IMR-90 (cell line): ENCODE measurements around the gene ELMOD3.

Experiments
- CEBPB ChIP-seq: IDR thresholded peaks from 2 replicates; pipeline ENCODE4 v1.6.1; 2012; ENCODE audit warnings: low read depth, low read length, improper control_type of control experiment
- MXI1 ChIP-seq: IDR thresholded peaks from 2 replicates; pipeline ENCODE4 v1.6.1; 2012; ENCODE audit warnings: low read depth, mild to moderate bottlenecking, low read length, moderate library complexity, borderline replicate concordance
- POLR2A ChIP-seq: IDR thresholded peaks from 2 replicates; pipeline ENCODE4 v1.6.1; 2012; ENCODE audit warnings: mild to moderate bottlenecking, low read depth, low read length
- RAD21 ChIP-seq: IDR thresholded peaks from 2 replicates; pipeline ENCODE4 v1.6.1; 2012; ENCODE audit warnings: low read length, improper control_type of control experiment
- TF ChIP-seq, protein P1 (sequence below): conservative IDR thresholded peaks from 2 replicates; pipeline ENCODE4 v1.5.1; 2012; ENCODE audit warnings: mild to moderate bottlenecking, low read depth, low read length, improper control_type of control experiment
- TF ChIP-seq, protein P2 (sequence below): fragments of 150-350 bp; IDR thresholded peaks from 2 replicates; pipeline ENCODE4 v1.6.1; 2017; ENCODE audit warnings: mild to moderate bottlenecking, antibody characterized with exemption, low read length, low read depth

DNA sequence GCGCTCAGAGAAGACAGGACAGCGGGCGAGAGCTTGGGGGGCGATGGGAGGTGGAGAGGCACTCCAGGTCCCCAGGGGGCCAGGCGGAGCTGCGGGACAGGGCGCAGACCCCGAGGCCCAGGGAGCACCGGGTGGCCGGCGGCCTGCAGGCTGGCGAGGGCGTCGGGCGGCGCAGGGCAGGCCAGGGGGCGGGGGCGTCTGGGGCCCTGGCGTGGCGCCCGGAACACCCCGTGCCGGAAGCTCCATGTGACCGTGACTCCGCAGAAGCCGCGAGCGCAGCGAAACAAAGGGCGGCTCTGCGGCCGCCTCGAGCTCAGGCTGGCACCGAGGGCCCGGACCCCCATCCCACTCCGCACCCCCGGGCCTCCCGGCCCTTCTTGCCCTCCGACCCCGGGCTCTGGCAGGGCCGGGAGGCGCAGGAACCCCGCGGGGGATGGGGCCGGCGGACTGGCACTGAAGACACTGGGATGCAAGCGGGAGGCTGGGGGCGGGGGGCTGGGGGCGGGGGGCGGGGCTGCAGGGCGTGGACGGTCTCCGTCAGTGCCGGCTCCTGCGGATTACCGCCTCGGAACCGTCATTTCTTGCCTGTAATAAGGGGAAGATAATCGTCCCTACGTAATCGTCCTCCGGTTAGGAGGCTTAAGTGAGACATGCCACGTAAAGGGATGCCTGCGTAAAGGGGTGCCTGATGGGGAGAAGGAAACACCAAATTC, 83.1 kb downstream of the ELMOD3 start:
- TF ChIP-seq, protein P1, sequence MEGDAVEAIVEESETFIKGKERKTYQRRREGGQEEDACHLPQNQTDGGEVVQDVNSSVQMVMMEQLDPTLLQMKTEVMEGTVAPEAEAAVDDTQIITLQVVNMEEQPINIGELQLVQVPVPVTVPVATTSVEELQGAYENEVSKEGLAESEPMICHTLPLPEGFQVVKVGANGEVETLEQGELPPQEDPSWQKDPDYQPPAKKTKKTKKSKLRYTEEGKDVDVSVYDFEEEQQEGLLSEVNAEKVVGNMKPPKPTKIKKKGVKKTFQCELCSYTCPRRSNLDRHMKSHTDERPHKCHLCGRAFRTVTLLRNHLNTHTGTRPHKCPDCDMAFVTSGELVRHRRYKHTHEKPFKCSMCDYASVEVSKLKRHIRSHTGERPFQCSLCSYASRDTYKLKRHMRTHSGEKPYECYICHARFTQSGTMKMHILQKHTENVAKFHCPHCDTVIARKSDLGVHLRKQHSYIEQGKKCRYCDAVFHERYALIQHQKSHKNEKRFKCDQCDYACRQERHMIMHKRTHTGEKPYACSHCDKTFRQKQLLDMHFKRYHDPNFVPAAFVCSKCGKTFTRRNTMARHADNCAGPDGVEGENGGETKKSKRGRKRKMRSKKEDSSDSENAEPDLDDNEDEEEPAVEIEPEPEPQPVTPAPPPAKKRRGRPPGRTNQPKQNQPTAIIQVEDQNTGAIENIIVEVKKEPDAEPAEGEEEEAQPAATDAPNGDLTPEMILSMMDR = no peak
- peak; percentile 69; the same call in 1 of the 2 replicates for TF ChIP-seq MXI1
- TF ChIP-seq POLR2A = peak; percentile 78
- no peak for TF ChIP-seq RAD21
- TF ChIP-seq CEBPB = no peak
- TF ChIP-seq, protein P2, sequence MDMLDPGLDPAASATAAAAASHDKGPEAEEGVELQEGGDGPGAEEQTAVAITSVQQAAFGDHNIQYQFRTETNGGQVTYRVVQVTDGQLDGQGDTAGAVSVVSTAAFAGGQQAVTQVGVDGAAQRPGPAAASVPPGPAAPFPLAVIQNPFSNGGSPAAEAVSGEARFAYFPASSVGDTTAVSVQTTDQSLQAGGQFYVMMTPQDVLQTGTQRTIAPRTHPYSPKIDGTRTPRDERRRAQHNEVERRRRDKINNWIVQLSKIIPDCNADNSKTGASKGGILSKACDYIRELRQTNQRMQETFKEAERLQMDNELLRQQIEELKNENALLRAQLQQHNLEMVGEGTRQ = peak; percentile 94
